Type B pancreatic cell (in vitro differentiated cells): ENCODE results near the gene HDAC1. TPM values are rescaled to one million over a fixed set of nuclear protein-coding genes. Genes with fewer than 3 reads are reported as not detected.
"Not testable (repeated sequence)": the region's sequence is repeated elsewhere in the genome, so short reads cannot be mapped to it uniquely, and the experiment has no call there.

ENCODE experiments used
- DNase-seq: peaks from one replicate; pipeline ENCODE4 v3.0.0; 2021; ENCODE audit warnings: mixed read lengths; ENCODE audit not compliant: unreplicated experiment; ENCODE audit errors: extremely low spot score
- H3K27ac Mint-ChIP-seq: 2 replicates; pipeline ENCODE4 v1.8.0; 2021; ENCODE audit warnings: mild to moderate bottlenecking, mixed read lengths
- H3K27me3 Mint-ChIP-seq: 2 replicates; pipeline ENCODE4 v1.8.0; 2021; ENCODE audit warnings: mixed read lengths
- H3K36me3 Mint-ChIP-seq: 2 replicates; pipeline ENCODE4 v1.8.0; 2021; ENCODE audit warnings: mixed read lengths
- H3K4me1 Mint-ChIP-seq: one replicate; pipeline ENCODE4 v1.8.0; 2021; ENCODE audit warnings: mixed read lengths; ENCODE audit not compliant: unreplicated experiment
- H3K4me3 Mint-ChIP-seq: 2 replicates; pipeline ENCODE4 v1.8.0; 2021; ENCODE audit warnings: mild to moderate bottlenecking, mixed read lengths
- H3K9me3 Mint-ChIP-seq: 2 replicates; pipeline ENCODE4 v1.8.0; 2021; ENCODE audit warnings: mixed read lengths
- CTCF ChIP-seq: fragments of 200-600 bp; sonication (generic); conservative IDR thresholded peaks from 2 replicates; pipeline ENCODE4 v1.5.0; 2021; ENCODE audit warnings: antibody characterized with exemption, mild to moderate bottlenecking
- total RNA-seq: library from RNA; stranded (reverse); gene quantifications from 2 replicates; pipeline ENCODE4 v1.2.1, GENCODE V29; 2021; ENCODE audit warnings: low replicate concordance

HDAC1 gene
- total RNA-seq, 1 donor from 2014 or later: 108 TPM

- no peaks in the 10 kb centered on the region for H3K4me1 Mint-ChIP-seq
- H3K4me3 Mint-ChIP-seq: no peak overlapping the region
- TF ChIP-seq CTCF: no peak
- H3K9me3 Mint-ChIP-seq: no peaks in the 10 kb centered on the region
- DNase-seq: no peak
- H3K27me3 Mint-ChIP-seq: no peaks in the 10 kb centered on the region
- no peak overlapping the region for H3K27ac Mint-ChIP-seq
- no peaks in the 10 kb centered on the region for H3K36me3 Mint-ChIP-seq
Measured at GRCh38 chr1:32285658-32286057, 6.2 kb upstream of the HDAC1 start.

GRCh38 chr1:32286763-32287162 is 5.1 kb upstream of the HDAC1 start:
- no peak for TF ChIP-seq CTCF
- Mint-ChIP-seq H3K4me3 (no peak overlapping the region), H3K9me3 (no peaks in the 10 kb centered on the region), H3K27me3 (no peaks in the 10 kb centered on the region), H3K4me1 (peaks cover 5% of the 10 kb centered on the region), H3K27ac (no peak overlapping the region), H3K36me3 (no peaks in the 10 kb centered on the region)
- no peak for DNase-seq

- Mint-ChIP-seq H3K4me3 (no peak overlapping the region), H3K27me3 (no peaks in the 10 kb centered on the region), H3K9me3 (no peaks in the 10 kb centered on the region), H3K4me1 (peaks cover 13% of the 10 kb centered on the region), H3K36me3 (peaks cover 4% of the 10 kb centered on the region), H3K27ac (no peak overlapping the region)
- TF ChIP-seq CTCF: no peak
- DNase-seq: no peak
Measured at GRCh38 chr1:32289256-32289655, 2.6 kb upstream of the HDAC1 start.

DNA sequence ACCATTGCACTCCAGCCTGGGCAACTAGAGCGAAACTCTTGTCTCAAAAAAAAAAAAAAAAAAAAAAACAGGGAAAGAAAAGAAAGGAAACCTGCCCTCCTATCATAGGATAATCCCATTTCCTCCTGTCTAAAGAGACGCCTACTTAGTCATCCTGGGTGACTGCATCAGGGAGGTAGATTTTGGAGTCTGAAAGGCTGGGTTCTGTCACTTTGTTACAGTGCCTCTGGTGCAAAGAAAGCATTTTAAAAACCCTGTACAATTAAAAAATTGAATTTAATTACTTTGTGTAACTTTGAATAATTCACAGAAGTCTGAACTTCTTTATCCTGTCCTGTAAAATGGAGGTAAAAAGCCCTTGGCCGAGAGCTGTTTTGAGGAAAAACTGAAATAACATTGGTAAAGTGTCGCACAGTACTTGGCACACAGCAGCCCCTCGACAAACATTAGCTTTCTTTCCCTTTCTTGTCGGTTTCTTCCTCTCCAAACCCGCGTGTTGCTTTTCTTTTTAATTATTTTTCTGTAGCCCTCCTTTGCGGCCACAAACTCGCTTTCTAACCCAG is 657 bp upstream of the HDAC1 start:
- Mint-ChIP-seq H3K4me3 (peak overlapping the region; percentile 99), H3K36me3 (peaks cover 4% of the 10 kb centered on the region), H3K27me3 (no peaks in the 10 kb centered on the region), H3K27ac (peak overlapping the region; percentile 61), H3K4me1 (peaks cover 19% of the 10 kb centered on the region), H3K9me3 (no peaks in the 10 kb centered on the region)
- no peak for DNase-seq
- TF ChIP-seq CTCF: no peak

GRCh38 chr1:32298211-32298610 is 6.3 kb downstream of the HDAC1 start:
- not testable (repeated sequence) for H3K4me3 Mint-ChIP-seq, H3K9me3 Mint-ChIP-seq, H3K27me3 Mint-ChIP-seq, H3K27ac Mint-ChIP-seq, DNase-seq
- Mint-ChIP-seq H3K4me1 (peaks cover 12% of the 10 kb centered on the region), H3K36me3 (peaks cover 15% of the 10 kb centered on the region)

DNA sequence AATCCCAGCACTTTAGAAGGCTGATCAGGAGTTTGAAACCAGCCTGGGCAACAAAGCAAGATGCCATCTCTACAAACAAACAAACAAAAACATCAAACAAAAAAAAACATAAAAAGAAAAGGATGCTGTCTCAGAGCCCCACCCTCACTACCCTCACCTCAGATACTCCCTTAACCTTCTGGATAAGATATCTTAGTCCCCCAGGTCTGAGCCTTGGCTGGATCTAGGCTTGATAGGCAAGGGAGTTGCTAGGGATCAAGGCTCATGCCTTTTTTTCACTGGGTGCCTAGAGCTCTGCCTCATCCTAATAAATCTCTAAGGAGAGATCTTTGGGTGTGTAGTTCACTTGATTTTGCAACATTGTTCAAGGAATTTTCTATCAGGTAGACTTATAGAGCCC is 7.4 kb downstream of the HDAC1 start:
- peaks cover 12% of the 10 kb centered on the region for H3K4me1 Mint-ChIP-seq
- TF ChIP-seq CTCF: no peak
- no peak overlapping the region for H3K27ac Mint-ChIP-seq
- H3K36me3 Mint-ChIP-seq: peaks cover 21% of the 10 kb centered on the region
- peaks cover 4% of the 10 kb centered on the region for H3K9me3 Mint-ChIP-seq
- no peak overlapping the region for H3K4me3 Mint-ChIP-seq
- H3K27me3 Mint-ChIP-seq: no peaks in the 10 kb centered on the region
- no peak for DNase-seq
